Measurements from ENCODE around the gene ZNF486.

GRCh38 chr19:20165971-20166592 lies 932 bp upstream of the ZNF486 start:
- TF ChIP-seq CTCF (IDR thresholded peaks at IDR 0.05), result no peak
- no peak for TF ChIP-seq POLR2A (IDR thresholded peaks at IDR 0.05)

Measured in right lobe of liver (tissue), 4 donors.